Ectodermal cell (in vitro differentiated cells): ENCODE results near the gene NTRK1.

Experiments
- H3K27ac ChIP-seq: 2 replicates; pipeline ENCODE4 v1.7.0; 2013; ENCODE audit warnings: mild to moderate bottlenecking, low read depth, low read length; ENCODE audit not compliant: insufficient read depth, poor library complexity, severe bottlenecking
- H3K27me3 ChIP-seq: 2 replicates; pipeline ENCODE4 v1.7.0; 2013; ENCODE audit warnings: mild to moderate bottlenecking, low read length; ENCODE audit not compliant: insufficient read depth, control insufficient read depth, poor library complexity, severe bottlenecking
- H3K36me3 ChIP-seq: one replicate; pipeline ENCODE4 v1.7.0; 2013; ENCODE audit warnings: low read length; ENCODE audit not compliant: control insufficient read depth, insufficient read depth
- H3K4me1 ChIP-seq: one replicate; pipeline ENCODE4 v1.7.0; 2013; ENCODE audit warnings: low read length; ENCODE audit not compliant: control insufficient read depth, insufficient read depth
- H3K4me3 ChIP-seq: 2 replicates; pipeline ENCODE4 v1.7.0; 2013; ENCODE audit warnings: low read depth, low read length, control low read depth; ENCODE audit not compliant: insufficient read depth
- H3K9me3 ChIP-seq: 2 replicates; pipeline ENCODE4 v1.7.0; 2013; ENCODE audit warnings: mild to moderate bottlenecking, low read length, moderate library complexity; ENCODE audit not compliant: control insufficient read depth
- WGBS, 2 experiments: methylation state at CpG; one replicate each; pipeline ENCODE4 v1.1.7; 2013; ENCODE audit warnings: missing lambda C conversion rate in 2 of 2; 5-methylcytosine and 5-hydroxymethylcytosine counted together

Gene NTRK1

DNA sequence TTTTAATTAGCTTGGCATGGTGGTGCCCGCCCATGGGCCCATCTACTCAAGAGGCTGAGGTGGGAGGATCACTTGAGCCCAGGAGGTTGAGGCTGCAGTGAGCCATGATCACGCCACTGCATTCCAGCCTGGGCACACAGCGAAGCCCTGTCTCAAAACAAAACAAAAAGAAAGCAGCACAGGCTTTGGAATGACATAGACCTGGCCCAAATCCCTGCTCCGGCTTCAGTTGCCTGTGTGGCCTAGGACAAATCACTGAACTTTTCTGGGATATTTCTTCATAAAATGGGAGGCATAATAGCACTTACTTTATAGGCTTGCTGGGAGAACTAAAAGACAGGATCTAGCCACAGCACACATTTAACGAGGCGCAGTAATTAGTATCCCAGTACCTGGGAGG is 35.3 kb downstream of the NTRK1 start:
- Histone ChIP-seq H3K4me1 (peaks cover 17% of the 10 kb centered on the region), H3K4me3 (no peak overlapping the region), H3K36me3 (no peaks in the 10 kb centered on the region), H3K9me3 (no peaks in the 10 kb centered on the region), H3K27me3 (peaks cover 41% of the 10 kb centered on the region), H3K27ac (no peak overlapping the region)
- WGBS, 2 experiments = 94 to 97% methylated on average over 6 of the region's 6 CpGs

DNA sequence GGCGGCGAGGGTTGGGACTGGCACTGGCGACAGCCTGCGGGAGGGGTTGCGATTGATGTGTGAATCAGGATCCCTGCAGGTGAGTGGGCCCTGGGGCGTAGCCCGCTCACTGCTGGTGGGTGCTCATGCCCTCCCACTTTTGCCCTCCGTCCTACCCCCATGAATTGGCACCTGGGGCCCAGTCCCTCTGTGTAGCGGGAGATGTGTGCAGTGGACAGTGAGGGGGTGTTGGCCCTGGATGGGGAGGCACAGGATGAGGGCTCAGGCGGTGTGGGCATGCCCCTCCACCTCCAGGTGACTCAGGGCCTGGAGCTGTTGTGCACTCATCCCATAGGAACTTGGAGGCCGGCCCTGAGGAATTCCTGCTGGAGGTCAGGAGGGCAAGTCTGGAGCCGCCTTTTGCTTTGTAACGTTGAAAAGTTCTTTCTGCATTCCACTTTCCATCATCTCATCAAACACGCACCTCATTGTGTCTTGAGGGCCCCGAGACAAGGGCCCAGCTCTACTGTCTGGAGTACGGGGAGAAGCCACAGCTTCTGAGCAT is 35.9 kb downstream of the NTRK1 start:
- Histone ChIP-seq H3K27ac (no peak overlapping the region), H3K27me3 (peaks cover 35% of the 10 kb centered on the region), H3K4me1 (peaks cover 17% of the 10 kb centered on the region), H3K9me3 (no peaks in the 10 kb centered on the region), H3K36me3 (no peaks in the 10 kb centered on the region), H3K4me3 (no peak overlapping the region)
- 76% methylated on average over 16 of the region's 16 CpGs for WGBS, 2 experiments

DNA sequence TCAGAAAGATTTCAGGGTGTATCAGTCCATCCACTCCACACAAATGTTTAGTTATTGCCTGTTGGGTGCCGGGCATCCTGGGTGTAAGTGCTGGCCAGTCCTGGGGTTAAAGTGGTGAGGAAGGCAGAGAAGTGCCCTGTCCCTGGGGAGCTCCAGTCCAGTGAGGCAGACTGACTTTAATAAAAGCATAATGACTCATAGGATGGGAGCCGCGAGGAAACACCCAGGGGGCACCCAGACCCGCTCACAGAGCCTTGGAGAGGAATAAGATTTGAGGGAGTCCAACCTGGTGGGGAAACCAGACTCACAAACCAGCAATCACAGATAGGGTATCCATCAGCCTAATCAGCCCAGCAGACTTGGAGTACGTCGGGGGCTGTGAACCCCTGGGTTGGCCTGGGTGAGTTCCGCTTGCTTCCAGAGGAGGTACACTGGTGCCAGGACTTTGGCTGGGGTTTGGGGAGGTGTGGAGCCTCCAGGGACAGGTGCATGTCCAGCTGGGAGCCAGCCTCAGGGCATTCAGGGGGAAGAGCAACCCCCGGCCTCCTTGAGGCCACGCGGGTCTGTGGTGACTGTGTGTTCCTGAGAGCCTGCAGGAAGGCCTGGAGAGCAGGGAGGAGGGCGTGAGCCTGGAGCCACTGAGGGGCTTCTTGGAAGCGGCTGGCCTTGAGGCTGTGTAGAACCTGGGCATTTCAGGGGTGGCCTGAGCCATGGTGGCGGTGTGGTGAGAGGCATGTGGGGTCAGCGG is 36.6 kb downstream of the NTRK1 start:
- 83 to 84% methylated on average over 14 of the region's 14 CpGs for WGBS, 2 experiments
- peaks cover 28% of the 10 kb centered on the region for H3K27me3 ChIP-seq
- no peaks in the 10 kb centered on the region for H3K9me3 ChIP-seq
- H3K4me3 ChIP-seq = no peak overlapping the region
- H3K4me1 ChIP-seq = peaks cover 17% of the 10 kb centered on the region
- no peak overlapping the region for H3K27ac ChIP-seq
- H3K36me3 ChIP-seq = no peaks in the 10 kb centered on the region

DNA sequence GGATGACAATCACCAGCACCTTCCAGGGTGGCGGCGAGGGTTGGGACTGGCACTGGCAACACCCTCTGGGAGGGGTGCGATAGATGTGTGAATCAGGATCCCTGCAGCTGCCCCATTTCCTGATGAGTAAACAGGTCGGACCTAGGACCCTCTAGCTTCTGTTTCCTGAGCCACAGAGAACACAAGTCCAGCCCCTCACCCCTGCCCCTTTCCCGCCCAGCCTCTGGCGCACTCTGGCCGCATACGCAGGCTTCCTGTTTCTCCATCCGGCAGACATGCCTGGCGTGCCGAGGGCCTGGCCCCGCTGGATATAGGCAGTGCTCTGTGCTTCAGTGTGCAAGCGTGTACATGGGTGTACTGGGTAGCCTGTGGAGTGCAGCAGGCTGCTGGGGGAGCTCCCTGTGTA is 37.5 kb downstream of the NTRK1 start:
- no peak overlapping the region for H3K27ac ChIP-seq
- WGBS, 2 experiments = 75 to 76% methylated on average over 13 of the region's 13 CpGs
- peaks cover 19% of the 10 kb centered on the region for H3K27me3 ChIP-seq
- H3K9me3 ChIP-seq = no peaks in the 10 kb centered on the region
- H3K4me1 ChIP-seq = peaks cover 17% of the 10 kb centered on the region
- H3K4me3 ChIP-seq = no peak overlapping the region
- no peaks in the 10 kb centered on the region for H3K36me3 ChIP-seq

DNA sequence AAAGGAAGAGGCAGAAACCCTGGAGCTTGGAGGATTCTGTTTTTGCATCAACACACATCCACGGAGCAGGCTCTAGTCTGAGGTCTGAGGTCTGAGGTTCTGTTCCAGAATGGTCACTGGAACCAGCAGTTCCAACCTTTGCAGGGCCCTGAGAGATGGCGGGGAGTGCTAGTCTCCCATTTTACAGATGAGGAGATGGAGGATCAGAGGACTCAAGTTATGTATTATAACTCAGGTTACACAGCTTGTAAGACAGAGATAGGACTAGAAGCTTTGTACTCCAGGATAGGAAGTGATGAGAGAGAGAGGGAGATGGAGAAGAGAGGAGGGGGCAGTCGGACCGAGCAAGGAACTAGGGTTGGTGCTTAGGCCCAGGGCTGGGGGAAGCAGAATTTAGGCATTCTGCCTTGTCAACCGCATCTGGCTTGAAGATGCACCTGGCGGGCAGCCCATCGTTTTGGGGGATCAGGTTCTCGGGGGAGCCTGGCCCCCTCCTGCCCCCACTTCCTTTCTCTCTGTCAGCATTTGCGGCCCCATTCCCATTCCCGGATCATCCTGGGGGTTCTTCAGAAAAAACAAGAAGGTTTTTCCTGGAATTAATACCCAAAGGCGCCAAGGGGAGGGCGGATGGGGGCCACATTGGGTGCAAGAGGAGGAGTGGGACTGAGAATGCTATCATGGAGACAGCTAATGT is 38.5 kb downstream of the NTRK1 start:
- 89 to 91% methylated on average over 12 of the region's 12 CpGs for WGBS, 2 experiments
- H3K27ac ChIP-seq = no peak overlapping the region

DNA sequence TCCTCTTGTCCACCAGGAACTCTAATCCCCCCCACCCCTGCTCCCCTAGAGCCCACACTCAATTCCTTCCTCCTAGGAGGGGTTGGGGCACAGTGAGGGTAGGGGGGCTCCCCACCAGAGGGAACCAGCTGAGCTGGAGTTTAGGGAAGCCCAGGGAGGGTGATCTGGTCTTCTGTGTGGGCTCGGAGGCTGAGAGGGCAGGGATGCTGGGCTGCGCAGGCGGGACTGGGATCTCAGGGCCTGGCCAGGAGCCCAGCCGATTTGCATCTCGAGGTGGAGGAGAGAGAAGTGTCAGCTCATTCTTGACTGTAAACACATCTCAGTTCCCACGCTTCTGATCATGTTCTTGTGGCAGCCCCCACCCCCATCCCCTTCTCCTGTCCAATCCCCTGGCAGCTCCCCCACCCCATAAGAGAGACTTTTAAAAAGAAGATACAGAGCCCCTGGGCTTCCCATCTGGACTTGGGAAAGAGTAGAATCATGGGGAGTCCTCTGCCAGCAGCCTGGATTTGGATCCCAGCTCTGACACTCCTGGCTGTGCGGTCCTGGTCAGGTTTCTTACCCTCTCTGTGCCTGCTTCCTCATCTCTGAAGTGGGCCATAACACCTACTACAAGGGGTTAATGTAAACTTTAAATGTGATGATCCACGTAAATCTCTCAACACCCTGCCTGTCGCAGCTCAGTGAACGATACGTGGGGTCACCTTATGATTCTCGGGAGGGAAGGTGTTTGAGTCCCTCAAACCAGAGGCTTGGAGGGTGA is 39.5 kb downstream of the NTRK1 start:
- peaks cover 17% of the 10 kb centered on the region for H3K4me1 ChIP-seq
- H3K4me3 ChIP-seq = no peak overlapping the region
- WGBS, 2 experiments = 75 to 81% methylated on average over 12 of the region's 12 CpGs
- no peaks in the 10 kb centered on the region for H3K36me3 ChIP-seq
- peaks cover under 1% of the 10 kb centered on the region for H3K27me3 ChIP-seq
- no peak overlapping the region for H3K27ac ChIP-seq
- H3K9me3 ChIP-seq = no peaks in the 10 kb centered on the region

More for the DNA sequence above, 38.5 kb downstream of the NTRK1 start:
- Histone ChIP-seq H3K4me1 (peaks cover 17% of the 10 kb centered on the region), H3K36me3 (no peaks in the 10 kb centered on the region), H3K27me3 (peaks cover 9% of the 10 kb centered on the region), H3K4me3 (no peak overlapping the region), H3K9me3 (no peaks in the 10 kb centered on the region)

DNA sequence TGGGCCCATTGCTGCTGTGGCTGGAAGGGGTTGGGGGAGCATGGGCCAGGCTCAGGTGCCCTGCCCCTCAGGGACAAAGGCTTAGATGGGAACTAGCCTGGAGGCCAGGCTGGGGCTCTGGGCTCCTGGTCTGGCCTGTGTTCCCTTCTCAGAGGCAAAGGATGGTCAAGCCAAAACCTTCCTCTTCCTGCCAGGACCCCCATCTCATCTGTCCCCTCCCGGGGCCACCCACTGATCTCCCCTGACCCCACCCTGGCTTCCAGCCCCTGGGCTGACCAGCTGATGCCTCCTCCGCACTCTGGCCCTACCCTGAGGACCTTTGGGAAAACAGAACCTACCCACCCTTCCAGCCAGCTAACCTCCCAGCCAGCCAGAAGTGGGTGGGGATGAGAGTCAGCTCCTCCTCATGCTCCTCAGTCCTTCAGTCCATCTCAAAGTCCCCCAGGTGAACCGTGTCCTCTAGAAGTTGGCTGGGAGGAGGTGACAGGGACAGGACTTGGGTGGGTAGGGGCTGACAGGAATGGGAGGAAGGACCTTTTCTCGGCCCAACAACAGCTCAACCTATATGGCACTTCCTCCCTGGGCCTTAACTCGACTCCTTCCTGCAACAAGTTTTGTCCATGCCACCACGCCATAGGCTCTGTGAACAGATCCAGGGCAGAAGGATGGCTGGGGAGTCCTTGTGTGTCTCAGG is 40.4 kb downstream of the NTRK1 start:
- 78 to 85% methylated on average over 6 of the region's 6 CpGs for WGBS, 2 experiments
- H3K9me3 ChIP-seq = no peaks in the 10 kb centered on the region
- H3K27ac ChIP-seq = no peak overlapping the region
- H3K36me3 ChIP-seq = no peaks in the 10 kb centered on the region
- peaks cover 13% of the 10 kb centered on the region for H3K4me1 ChIP-seq
- no peaks in the 10 kb centered on the region for H3K27me3 ChIP-seq
- H3K4me3 ChIP-seq = no peak overlapping the region

DNA sequence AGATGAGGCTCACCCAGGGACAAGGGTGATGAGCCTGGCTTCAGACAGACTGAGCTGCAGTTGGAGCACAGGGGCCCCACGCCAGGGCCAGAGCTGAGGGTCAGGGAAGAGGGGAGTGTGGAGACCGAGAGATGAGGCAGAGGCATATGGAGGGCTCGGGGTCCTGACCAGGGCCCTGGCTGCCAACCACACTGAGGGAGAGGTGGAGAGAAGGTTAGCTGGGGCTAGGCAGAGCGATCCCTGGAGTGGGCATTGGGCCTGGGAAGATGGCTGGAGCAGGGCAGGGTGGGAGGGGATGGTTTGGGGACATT is 40.9 kb downstream of the NTRK1 start:
- peaks cover 10% of the 10 kb centered on the region for H3K4me1 ChIP-seq
- H3K9me3 ChIP-seq = no peaks in the 10 kb centered on the region
- H3K36me3 ChIP-seq = no peaks in the 10 kb centered on the region
- H3K27me3 ChIP-seq = no peaks in the 10 kb centered on the region
- H3K27ac ChIP-seq = no peak overlapping the region
- H3K4me3 ChIP-seq = no peak overlapping the region
- 94 to 95% methylated on average over 4 of the region's 4 CpGs for WGBS, 2 experiments

DNA sequence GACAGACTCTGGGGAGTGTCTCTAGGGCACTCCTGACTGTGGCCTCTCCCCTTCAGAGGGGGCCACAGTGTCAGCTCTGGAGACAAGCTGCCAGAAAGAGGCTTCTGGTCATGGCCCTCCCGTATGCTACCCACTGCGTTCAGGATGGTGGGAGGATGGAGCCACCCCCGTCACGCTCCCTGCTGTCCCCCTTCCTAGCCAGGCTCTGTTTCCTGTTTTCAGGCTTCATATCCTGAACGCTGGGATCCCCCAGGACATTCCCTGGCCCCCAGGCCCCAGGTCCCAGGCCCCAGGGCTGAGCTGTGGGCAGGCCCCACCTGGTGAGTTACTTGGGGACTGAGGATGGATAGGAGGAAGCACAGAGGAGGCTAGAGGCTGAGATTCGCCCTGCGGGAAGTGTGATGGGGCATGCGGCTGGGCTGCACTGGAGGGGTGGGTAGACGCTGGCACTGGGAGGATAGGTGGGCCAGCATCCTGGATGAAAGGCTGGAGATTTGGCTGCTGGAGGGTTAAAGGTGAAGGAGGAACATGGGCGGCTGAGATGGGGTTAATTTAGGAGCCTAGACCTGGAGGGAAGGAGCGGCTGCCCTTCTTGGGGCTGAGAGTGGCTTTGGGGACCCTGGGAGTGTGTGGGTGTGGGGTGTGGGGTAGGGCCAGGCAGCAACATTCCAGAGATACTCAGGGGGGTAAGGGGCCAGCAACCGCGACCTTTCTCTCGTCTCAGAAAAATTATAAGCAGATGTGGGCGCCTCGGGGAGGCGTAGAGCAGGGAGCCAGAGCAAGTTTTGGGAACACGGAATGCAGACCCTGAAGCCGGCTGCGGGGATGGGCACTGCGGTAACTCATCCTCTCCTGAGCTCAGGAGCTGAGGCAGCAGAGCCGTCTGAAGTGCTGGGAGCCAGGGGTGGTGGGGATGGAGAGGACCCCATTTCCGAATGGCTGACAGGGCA is 41.6 kb downstream of the NTRK1 start:
- H3K36me3 ChIP-seq = no peaks in the 10 kb centered on the region
- H3K27ac ChIP-seq = no peak overlapping the region
- 79% methylated on average over 22 of the region's 23 CpGs for WGBS, 2 experiments
- H3K27me3 ChIP-seq = no peaks in the 10 kb centered on the region
- no peak overlapping the region for H3K4me3 ChIP-seq
- H3K9me3 ChIP-seq = no peaks in the 10 kb centered on the region
- peaks cover 3% of the 10 kb centered on the region for H3K4me1 ChIP-seq
